Hepatocyte (in vitro differentiated cells): ENCODE measurements around the gene RNF217.

Experiments used
- CTCF ChIP-seq: fragments of 200-600 bp; sonication (generic); IDR thresholded peaks from 2 replicates; pipeline ENCODE4 v1.5.1; 2016; ENCODE audit warnings: antibody characterized with exemption, mild to moderate bottlenecking; ENCODE audit not compliant: poor library complexity
- EZH2phosphoT487 ChIP-seq: fragments of 200-600 bp; sonication (generic); IDR thresholded peaks from one replicate; pipeline ENCODE4 v1.6.1; 2018; ENCODE audit warnings: antibody characterized with exemption, mild to moderate bottlenecking, low read depth, moderate library complexity; ENCODE audit not compliant: unreplicated experiment, severe bottlenecking

DNA sequence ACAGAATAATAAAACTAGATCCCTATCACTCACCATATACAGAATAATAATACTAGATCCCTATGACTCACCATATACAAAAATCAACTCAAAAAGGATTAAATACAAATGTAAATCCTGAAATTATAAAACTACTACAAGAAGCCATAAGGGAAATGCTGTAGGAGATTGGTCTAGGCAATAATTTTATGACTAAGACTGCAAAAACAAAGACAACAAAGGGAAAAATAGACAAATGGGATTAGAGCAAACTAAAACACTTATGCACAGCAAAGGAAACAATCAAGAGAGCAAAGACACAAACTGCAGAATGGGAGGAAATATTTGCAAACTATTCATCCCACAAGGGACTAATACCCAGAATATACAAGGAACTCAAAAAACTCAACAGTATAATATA is 4.1 kb upstream of the RNF217 start:
- no peak for TF ChIP-seq CTCF
- TF ChIP-seq EZH2phosphoT487 = no peak
